HG03159 (cell line): Measurements from ENCODE around the gene OR10J5.
"Not testable (repeated sequence)": the region's sequence is repeated elsewhere in the genome, so short reads cannot be mapped to it uniquely, and the experiment has no call there.

Source experiments
- ATAC-seq: cut with Tn5 transposase; IDR thresholded peaks from one replicate; pipeline ENCODE4 v1.9.1; 2021; ENCODE audit warnings: mild to moderate bottlenecking, moderate library complexity; ENCODE audit not compliant: unreplicated experiment

Gene OR10J5

GRCh38 chr1:159535907-159536306 is at the start of gene OR10J5:
Gene OR10J5 (minus strand): TSS chr1:159536007. CDS start chr1:159536007, 0 bp downstream.
- ATAC-seq, result no peak

DNA sequence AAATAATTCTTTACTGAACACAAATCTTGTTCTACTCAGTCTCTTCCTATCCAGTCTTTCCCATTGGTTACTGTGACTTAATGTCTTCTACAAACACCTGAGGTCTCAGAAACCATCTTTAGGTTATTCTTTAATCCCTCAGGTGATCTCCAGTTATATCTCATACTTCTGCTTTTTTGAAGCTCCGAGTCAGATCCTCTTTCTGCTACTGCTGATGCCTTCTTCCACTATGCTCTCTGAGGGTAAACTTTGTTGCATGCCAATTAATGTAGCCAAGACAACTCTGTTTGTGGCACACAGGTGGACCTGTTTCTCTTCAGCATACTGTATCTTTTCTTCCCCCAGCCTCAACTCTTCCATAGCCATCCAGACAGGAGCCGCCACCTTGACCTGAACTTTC is 48.7 kb upstream of the OR10J5 start:
- ATAC-seq, result no peak

DNA sequence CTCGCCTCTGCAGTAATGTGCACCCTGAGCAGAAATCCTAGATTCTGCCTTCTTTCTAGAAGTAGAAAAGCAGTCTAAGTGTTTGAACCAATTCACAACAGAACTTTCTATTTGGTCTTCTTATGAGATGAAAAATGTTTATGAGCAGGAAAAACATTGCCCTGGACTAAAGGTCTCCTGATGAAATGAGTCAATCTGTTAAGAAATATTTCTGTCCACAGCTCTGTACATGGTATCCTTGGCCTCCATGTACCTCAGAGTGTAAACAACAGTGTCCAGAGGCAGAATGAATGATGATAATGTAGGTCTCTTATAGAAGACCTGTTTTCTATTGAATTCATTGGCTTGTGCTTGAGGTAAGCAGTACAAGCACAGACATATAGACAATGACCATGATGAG is 45.6 kb upstream of the OR10J5 start:
- ATAC-seq, result no peak

GRCh38 chr1:159580340-159580739 is 44.5 kb upstream of the OR10J5 start:
- no peak for ATAC-seq

- no peak for ATAC-seq
Measured at GRCh38 chr1:159577446-159577845, 41.6 kb upstream of the OR10J5 start.

DNA sequence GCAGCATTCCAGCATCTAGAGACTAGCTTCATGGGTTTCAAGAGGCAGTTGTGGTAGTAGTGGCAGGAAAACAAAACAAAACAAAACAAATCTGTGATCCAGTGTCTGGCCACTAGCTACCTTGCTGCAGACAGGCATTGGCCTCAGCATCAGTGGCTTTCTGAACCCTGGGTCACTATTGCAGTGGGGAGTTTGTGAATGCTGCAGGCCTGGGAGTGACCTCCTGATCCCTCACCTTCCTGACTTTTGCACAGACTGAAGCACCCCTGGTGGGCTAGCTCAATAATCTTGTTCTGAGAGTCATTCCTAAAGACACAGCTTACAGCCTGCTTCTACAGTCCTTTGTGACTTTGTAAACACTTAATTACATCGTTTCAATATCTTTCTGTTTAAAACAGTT is 26.9 kb upstream of the OR10J5 start:
- no peak for ATAC-seq

DNA sequence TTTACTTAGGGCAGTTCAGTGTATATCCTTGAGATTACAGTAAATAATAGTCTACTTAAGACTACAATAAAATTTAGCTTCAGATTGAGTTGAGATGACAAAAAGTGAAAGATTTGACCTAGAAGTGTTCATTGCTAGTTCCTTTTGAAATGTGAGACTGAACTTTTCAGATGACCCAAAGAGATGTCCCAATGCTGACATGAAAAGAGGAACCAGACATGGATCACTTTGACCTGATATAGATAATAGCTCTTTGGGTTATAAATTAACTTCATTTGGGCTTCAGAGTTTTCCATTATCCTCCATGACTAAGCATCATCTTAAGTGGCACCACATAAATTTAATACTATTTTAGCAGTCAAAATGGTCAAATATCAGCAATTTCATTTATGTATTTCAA is 25.7 kb upstream of the OR10J5 start:
- no peak for ATAC-seq

DNA sequence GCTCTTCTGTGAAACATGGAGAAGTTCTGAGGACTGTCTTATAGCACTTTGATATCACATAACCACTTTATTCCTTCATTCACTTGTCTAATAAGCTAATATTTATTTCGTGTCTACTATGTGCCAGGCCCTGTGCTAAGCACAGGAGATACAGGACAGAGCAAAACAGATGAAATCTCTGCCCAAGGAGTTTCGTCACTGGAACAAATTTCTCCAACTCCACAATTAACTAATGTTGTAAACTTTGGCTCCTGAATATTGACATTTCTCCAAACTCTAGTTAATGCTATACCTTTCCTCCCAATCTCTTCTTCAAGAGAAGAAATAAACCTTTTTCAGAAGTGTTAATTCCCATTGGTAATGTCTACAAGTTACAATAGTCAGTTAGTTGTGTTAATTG is 24.8 kb upstream of the OR10J5 start:
- ATAC-seq, result no peak

DNA sequence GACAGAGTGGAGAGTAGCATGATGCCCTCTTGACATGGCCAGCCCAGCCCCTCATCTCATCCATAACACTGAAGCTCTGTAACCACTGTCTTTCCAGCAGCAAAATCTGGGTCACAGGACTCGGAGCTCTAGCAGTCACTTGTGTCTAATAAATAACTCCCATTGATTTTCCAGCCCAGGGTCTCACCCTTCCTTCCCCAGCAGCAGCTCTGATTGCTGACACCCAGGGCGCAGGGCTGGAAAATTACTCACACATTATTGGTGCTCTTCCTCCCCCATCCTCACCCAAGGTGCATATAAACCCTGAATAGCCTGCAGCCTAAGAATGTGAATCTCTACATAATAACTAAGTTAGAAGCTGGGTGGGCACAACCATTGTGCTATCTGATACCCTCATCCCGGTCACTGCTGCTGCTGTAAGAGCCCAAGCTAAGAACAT is 21.1 kb upstream of the OR10J5 start:
- ATAC-seq, result no peak

- no peak for ATAC-seq
Measured at GRCh38 chr1:159554696-159555095, 18.9 kb upstream of the OR10J5 start.

GRCh38 chr1:159554261-159554660 is 18.5 kb upstream of the OR10J5 start:
- no peak for ATAC-seq

DNA sequence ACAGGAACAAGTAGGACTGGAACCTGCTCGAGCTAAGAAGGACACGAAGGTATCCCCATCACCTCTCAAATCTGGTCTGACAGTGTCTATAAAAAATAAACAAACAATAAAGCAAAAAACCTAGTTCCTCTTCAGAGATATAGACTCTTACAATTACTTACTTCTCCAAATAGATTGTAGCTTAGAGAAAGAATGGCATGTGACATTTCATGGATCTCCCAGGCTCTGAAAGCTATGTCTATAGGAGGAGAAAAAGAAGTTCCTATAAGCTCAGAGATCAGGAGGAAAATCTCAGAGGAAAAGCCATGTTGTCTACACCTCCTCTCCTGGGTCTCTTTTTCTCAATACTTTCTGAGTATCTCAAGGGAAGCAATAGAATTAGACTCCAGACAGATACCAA is 12.3 kb upstream of the OR10J5 start:
- no peak for ATAC-seq

GRCh38 chr1:159532922-159533321 is 2.9 kb downstream of the OR10J5 start:
- ATAC-seq, result no peak

DNA sequence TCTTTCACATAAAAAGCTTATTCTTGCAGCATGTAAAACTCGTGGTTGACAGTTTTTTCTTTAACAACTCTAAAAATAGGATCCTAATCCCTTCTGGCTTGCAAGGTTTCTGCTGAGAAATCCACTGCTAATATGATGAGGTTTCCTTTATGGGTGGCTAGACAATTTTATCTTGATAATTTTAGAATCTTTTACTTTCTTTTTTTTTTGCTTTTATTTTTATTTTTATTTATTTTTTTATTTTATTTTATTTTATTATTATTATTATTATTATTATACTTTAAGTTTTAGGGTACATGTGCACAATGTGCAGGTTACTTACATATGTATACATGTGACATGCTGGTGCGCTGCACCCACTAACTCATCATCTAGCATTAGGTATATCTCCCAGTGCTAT is 11.0 kb downstream of the OR10J5 start:
- ATAC-seq, result not testable (repeated sequence)

GRCh38 chr1:159510229-159510541 is 25.6 kb downstream of the OR10J5 start:
- ATAC-seq, result no peak

DNA sequence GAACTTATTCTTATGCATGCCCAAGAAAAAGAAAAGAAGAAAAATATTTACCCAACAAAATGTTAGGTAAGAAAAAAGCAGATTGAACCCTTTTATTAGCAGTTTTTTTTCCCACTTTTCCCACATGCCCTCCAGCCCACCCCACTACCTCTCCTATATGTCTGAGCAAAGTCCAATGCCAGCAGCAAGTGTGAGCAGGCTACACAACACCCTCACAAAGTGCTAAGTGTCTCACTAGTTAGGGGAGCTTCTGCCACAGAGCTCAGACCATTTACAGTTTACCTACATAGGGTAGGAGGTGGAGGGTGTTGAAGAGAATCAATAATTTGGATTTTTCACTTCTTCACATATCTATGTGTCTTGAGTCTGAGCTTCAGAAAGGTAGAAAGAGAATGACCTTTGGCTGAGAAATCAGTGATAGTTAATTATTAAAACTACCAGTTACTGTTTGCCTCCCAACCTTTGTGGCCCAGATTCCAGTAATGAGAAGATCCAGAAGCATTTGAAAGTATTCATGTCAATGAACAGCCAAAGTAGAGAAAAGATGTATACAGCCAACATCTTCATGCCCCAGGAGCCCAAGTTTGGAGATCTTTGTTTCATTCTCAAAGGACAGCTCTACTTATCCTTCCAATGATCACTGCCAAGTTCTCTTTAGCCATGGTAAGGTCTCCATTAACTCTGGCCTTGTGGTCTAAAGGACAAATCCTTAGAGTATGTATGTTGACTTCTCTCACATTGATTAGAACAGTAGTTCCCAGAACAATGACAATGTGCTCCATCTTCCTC is 26.2 kb downstream of the OR10J5 start:
- no peak for ATAC-seq

DNA sequence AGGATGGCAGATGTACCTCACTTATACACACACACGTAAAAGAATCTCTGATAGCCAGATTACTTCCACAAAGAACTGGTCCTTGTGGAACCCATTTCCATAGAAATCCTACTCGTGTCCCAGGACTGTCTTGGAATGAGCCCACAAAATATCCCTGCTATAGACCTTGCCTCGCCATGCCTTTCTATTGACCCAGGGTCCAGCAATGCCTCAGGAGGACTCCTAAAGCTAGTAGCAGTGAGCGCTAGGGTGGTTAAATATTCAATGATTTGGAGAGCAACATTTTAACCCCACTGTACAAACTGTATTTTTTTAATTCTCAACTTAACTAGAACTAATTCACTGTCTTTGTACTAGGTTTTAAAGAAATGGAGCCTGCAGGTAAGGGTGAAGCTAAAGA is 26.9 kb downstream of the OR10J5 start:
- ATAC-seq, result no peak

GRCh38 chr1:159505676-159506075 is 30.1 kb downstream of the OR10J5 start:
- ATAC-seq, result no peak

DNA sequence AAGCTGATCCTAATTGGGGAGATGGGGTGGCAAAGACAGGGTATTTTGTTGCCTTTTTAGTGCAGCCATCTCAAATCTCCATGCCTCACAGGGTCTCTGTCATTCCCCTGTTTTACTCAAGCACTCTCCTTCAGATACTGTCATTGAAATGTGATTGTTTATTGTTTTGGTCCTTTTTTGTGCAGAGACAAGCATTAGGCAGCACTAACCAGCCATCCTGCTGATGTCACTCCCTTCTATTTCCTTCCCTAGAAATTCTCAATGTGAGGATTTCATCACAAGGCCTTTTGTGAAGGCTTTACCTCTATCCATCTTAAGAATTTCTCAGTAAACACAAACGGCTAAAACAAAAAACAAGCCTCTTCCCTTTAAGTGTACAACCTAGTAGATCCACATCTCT is 34.7 kb downstream of the OR10J5 start:
- ATAC-seq, result no peak

DNA sequence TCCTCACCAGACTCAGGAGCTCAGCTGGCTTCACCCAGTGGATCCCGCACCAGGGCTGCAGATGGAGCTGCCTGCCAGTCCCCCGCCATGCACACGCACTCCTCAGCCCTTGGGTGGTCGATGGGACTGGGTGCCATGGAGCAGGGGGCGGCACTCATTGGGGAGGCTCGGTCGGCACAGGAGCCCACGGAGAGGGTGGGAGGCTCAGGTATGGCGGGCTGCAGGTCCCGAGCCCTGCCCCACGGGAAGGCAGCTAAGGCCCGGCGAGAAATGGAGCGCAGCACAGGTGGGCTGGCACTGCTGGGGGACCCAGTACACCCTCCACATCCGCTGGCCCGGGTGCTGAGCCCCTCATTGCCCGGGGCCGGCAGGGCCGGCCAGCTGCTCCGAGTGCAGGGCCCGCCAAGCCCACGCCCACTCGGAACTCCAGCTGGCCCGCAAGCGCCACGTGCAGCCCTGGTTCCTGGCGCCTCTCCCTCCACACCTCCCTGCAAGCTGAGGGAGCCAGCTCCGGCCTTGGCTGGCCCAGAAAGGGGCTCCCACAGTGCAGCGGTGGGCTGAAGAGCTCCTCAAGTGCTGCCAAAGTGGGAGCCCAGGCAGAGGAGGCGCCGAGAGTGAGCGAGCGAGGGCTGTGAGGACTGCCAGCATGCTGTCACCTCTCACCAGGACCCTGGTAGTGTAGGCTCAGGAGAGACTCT is 41.1 kb downstream of the OR10J5 start:
- ATAC-seq, result not testable (repeated sequence)

DNA sequence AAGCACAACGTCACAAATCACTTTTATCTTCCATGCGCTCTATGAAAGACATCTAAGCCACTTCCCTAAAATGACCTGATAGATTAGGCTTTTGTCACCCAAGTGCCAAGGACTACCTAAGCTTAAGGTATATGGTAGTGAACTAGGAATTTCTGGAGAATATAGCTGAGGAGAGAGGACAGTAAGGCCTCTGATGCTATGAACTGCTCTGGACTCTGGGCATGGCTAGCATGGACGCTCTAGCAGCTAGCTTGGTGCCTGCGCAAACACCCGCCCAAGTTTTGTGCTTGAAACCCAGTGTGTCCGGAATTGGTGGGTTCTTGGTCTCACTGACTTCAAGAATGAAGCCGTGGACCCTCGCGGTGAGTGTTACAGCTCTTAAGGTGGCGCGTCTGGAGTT is 42.5 kb downstream of the OR10J5 start:
- no peak for ATAC-seq

DNA sequence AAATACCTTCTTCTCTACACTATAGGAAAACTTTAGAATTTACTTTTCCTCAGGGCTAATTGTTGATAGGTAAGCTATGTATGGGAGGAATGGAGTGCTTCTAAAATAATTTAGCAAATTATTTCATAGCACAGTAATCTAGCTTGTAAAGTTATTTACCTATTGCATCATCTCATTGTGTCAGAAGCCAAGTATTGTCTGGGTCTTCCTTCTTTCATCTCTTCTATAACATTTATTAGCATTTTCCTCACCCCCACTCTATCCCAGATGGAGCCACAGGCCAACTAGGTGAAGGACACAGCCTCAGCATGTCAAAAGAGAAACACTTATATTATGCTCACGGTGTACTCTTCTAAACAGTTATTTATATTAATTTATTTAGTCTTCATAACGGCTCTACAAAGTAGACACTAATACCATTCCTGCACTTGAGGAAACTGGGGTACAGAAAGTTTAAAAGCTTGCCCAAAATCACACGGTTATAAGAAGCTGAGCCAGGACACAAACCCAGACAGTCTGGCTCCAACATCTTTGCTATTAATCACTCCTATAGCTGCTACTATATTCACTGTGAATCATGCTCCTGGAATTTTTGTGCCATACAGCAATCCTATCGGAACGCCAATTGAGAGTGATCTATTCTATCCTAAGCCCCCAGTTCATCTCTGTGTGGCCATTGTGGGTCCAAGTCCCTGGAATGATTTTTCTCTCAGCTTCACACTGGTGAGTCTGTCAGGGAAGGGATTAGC is 43.1 kb downstream of the OR10J5 start:
- ATAC-seq, result no peak
